H1 (cell line): ENCODE data around the gene MACROD2. TPM values are rescaled to one million over a fixed set of nuclear protein-coding genes. Genes with fewer than 3 reads are reported as not detected.

Source experiments
- CTCF ChIA-PET: fragments of 300-600 bp; sonication (Branson Sonifier 250); formaldehyde crosslinking; loops from one replicate; lab custom pipeline; 2021; ENCODE audit not compliant: partially characterized antibody; lab: Charles Lee
- POLR2A ChIA-PET: fragments of 300-600 bp; sonication (Branson Sonifier 250); formaldehyde crosslinking; loops from one replicate; lab custom pipeline; 2021; ENCODE audit warnings: inconsistent platforms; ENCODE audit not compliant: partially characterized antibody; lab: Charles Lee
- DNase-seq, 2 experiments: peaks; one replicate each; pipeline versions ENCODE4 v3.0.0 to v3.0.0-alpha.2; 2010 to 2022; ENCODE audit warnings: low spot score in 2 of 2, low read depth in 1 of 2, mixed read lengths in 1 of 2
- FAIRE-seq: peaks from 2 replicates; lab custom pipeline; 2011; peaks lifted over from hg19 to GRCh38; lab: Jason Lieb, UNC
- H2AFZ ChIP-seq: 2 replicates; pipeline ENCODE4 v1.8.1; 2012; ENCODE audit warnings: low read length, inconsistent platforms
- H2AK5ac ChIP-seq: 2 replicates; pipeline ENCODE4 v1.6.1; 2013; ENCODE audit warnings: low read depth, low read length
- H2BK120ac ChIP-seq: replicated peaks from 2 replicates; pipeline ENCODE3; 2013; ENCODE audit warnings: low read depth, low read length, inconsistent platforms
- H2BK12ac ChIP-seq: 2 replicates; pipeline ENCODE4 v1.6.1; 2013; ENCODE audit warnings: low read depth, low read length
- H2BK15ac ChIP-seq: 2 replicates; pipeline ENCODE4 v1.6.1; 2013; ENCODE audit warnings: low read length
- H2BK20ac ChIP-seq: 2 replicates; pipeline ENCODE4 v1.6.1; 2013; ENCODE audit warnings: low read length
- H2BK5ac ChIP-seq: 2 replicates; pipeline ENCODE4 v1.6.1; 2013; ENCODE audit warnings: low read depth, low read length
- H3K14ac ChIP-seq: 2 replicates; pipeline ENCODE4 v1.6.1; 2013; ENCODE audit warnings: inconsistent platforms; ENCODE audit not compliant: insufficient read length
- H3K18ac ChIP-seq: 2 replicates; pipeline ENCODE4 v1.6.1; 2013; ENCODE audit warnings: low read length; ENCODE audit errors: extremely low read depth
- H3K23ac ChIP-seq: 2 replicates; pipeline ENCODE4 v1.6.1; 2013; ENCODE audit warnings: inconsistent platforms; ENCODE audit not compliant: insufficient read length
- H3K23me2 ChIP-seq: 2 replicates; pipeline ENCODE4 v1.6.1; 2013; ENCODE audit warnings: low read depth, low read length
- H3K27ac ChIP-seq: 2 replicates; pipeline ENCODE4 v1.6.1; 2011; ENCODE audit warnings: low read depth, low read length, inconsistent platforms
- H3K27me3 ChIP-seq, 4 experiments: replicated peaks in 1 of 4; 1 replicate in 1 of 4; 2 replicates in 3 of 4; pipeline versions ENCODE4 v1.6.1 to v1.8.1; 2011 to 2013; ENCODE audit warnings: low read length in 3 of 4, mild to moderate bottlenecking in 3 of 4, inconsistent platforms in 2 of 4, mixed read lengths in 2 of 4, moderate library complexity in 1 of 4; ENCODE audit not compliant: control insufficient read depth in 3 of 4, insufficient read depth in 3 of 4; ENCODE audit errors: extremely low read depth in 1 of 4
- H3K36me3 ChIP-seq, 4 experiments: 2 replicates each; pipeline versions ENCODE4 v1.6.1 to v1.8.1; 2011 to 2013; ENCODE audit warnings: mild to moderate bottlenecking in 4 of 4, low read length in 3 of 4, moderate library complexity in 2 of 4, control low read depth in 1 of 4, inconsistent platforms in 1 of 4; ENCODE audit not compliant: insufficient read depth in 4 of 4, control insufficient read depth in 2 of 4
- H3K4ac ChIP-seq: replicated peaks from 2 replicates; pipeline ENCODE3; 2013; ENCODE audit warnings: low read length, low read depth, mixed read lengths, inconsistent platforms; ENCODE audit not compliant: insufficient read length
- H3K4me1 ChIP-seq, 4 experiments: replicated peaks in 1 of 4; 1 replicate in 1 of 4; 2 replicates in 3 of 4; pipeline versions ENCODE4 v1.6.1 to v1.8.1; 2011 to 2013; ENCODE audit warnings: low read length in 3 of 4, inconsistent platforms in 2 of 4, mixed read lengths in 1 of 4; ENCODE audit not compliant: insufficient read depth in 4 of 4, control insufficient read depth in 3 of 4
- H3K4me2 ChIP-seq, 2 experiments: 2 replicates each; pipeline versions ENCODE4 v1.6.1 to v1.8.1; 2011 to 2013; ENCODE audit warnings: low read depth in 2 of 2, low read length in 2 of 2, control low read depth in 1 of 2, inconsistent platforms in 1 of 2, mild to moderate bottlenecking in 1 of 2; ENCODE audit not compliant: insufficient read depth in 1 of 2
- H3K4me3 ChIP-seq, 4 experiments: fragments of 200-600, 300-600 bp in 1 of 4; sonication (generic), shearing (Covaris generic), sonication (Bioruptor Twin) in 1 of 4; 2 replicates each; pipeline versions ENCODE4 v1.5.1 to v1.8.1; 2011 to 2016; ENCODE audit warnings: low read length in 4 of 4, low read depth in 3 of 4, control low read depth in 2 of 4, inconsistent platforms in 2 of 4, mild to moderate bottlenecking in 2 of 4, mixed read lengths in 1 of 4, moderate library complexity in 1 of 4; ENCODE audit not compliant: insufficient read depth in 2 of 4; ENCODE audit errors: extremely low read depth in 1 of 4
- H3K56ac ChIP-seq: replicated peaks from 2 replicates; pipeline ENCODE3; 2013; ENCODE audit warnings: low read depth, mild to moderate bottlenecking, mixed read lengths, low read length, inconsistent platforms; ENCODE audit not compliant: insufficient read length
- H3K79me1 ChIP-seq: 2 replicates; pipeline ENCODE4 v1.6.1; 2013; ENCODE audit warnings: low read depth, low read length, control low read depth
- H3K79me2 ChIP-seq, 2 experiments: 2 replicates each; pipeline versions ENCODE4 v1.6.1 to v1.8.1; 2012 to 2013; ENCODE audit warnings: low read length in 2 of 2, mild to moderate bottlenecking in 2 of 2, inconsistent platforms in 1 of 2; ENCODE audit not compliant: insufficient read depth in 2 of 2, control insufficient read depth in 1 of 2
- H3K9ac ChIP-seq, 4 experiments: replicated peaks in 1 of 4; 1 replicate in 1 of 4; 2 replicates in 3 of 4; pipeline versions ENCODE4 v1.6.1 to v1.8.1; 2011 to 2013; ENCODE audit warnings: low read depth in 3 of 4, low read length in 3 of 4, control low read depth in 2 of 4, mild to moderate bottlenecking in 2 of 4, moderate library complexity in 2 of 4, inconsistent platforms in 1 of 4; ENCODE audit errors: extremely low read depth in 1 of 4
- H3K9me3 ChIP-seq, 2 experiments: 2 replicates each; pipeline versions ENCODE4 v1.6.1 to v1.8.1; 2012 to 2013; ENCODE audit warnings: mild to moderate bottlenecking in 2 of 2, moderate library complexity in 2 of 2, control low read depth in 1 of 2, inconsistent platforms in 1 of 2, low read depth in 1 of 2, low read length in 1 of 2, mixed read lengths in 1 of 2; ENCODE audit not compliant: insufficient read depth in 2 of 2
- H4K20me1 ChIP-seq, 2 experiments: replicated peaks in 1 of 2; 2 replicates each; pipeline versions ENCODE3 to v1.8.1; 2011 to 2013; ENCODE audit warnings: inconsistent platforms in 2 of 2, low read length in 2 of 2, mild to moderate bottlenecking in 1 of 2; ENCODE audit not compliant: insufficient read depth in 2 of 2, control insufficient read depth in 1 of 2
- H4K5ac ChIP-seq: 2 replicates; pipeline ENCODE4 v1.6.1; 2013; ENCODE audit warnings: low read length, low read depth, mixed read lengths, inconsistent platforms; ENCODE audit not compliant: insufficient read length
- H4K8ac ChIP-seq: 2 replicates; pipeline ENCODE4 v1.8.0; 2013; ENCODE audit warnings: mild to moderate bottlenecking, moderate library complexity, low read length, inconsistent platforms; ENCODE audit not compliant: insufficient read depth; ENCODE audit errors: extremely low read depth
- H4K91ac ChIP-seq: replicated peaks from 2 replicates; pipeline ENCODE3; 2013; ENCODE audit warnings: low read length, mixed read lengths, inconsistent platforms; ENCODE audit not compliant: insufficient read length
- BRCA1 ChIP-seq: IDR thresholded peaks from 2 replicates; pipeline ENCODE4 v1.6.1; 2012; ENCODE audit warnings: low read depth, low read length, improper control_type of control experiment
- EGR1 ChIP-seq: IDR thresholded peaks from 2 replicates; pipeline ENCODE4 v1.6.1; 2011; ENCODE audit warnings: low read depth, low read length, borderline replicate concordance
- EZH2 ChIP-seq: fragments of 200-600 bp; sonication (generic); IDR thresholded peaks from 2 replicates; pipeline ENCODE4 v1.7.1; 2012; ENCODE audit warnings: low read depth, mild to moderate bottlenecking, moderate library complexity, low read length, inconsistent platforms; ENCODE audit not compliant: severe bottlenecking
- FOSL1 ChIP-seq: IDR thresholded peaks from 2 replicates; pipeline ENCODE4 v1.6.1; 2011; ENCODE audit warnings: mild to moderate bottlenecking, low read depth, low read length, moderate library complexity; ENCODE audit not compliant: insufficient read depth
- HDAC2 ChIP-seq, 2 experiments: fragments of 300-600 bp in 1 of 2; sonication (generic) in 1 of 2; IDR thresholded peaks; 2 replicates each; pipeline ENCODE4 v1.6.1; 2011 to 2012; ENCODE audit warnings: low read depth in 2 of 2, low read length in 2 of 2, mild to moderate bottlenecking in 2 of 2, moderate library complexity in 2 of 2, borderline replicate concordance in 1 of 2, inconsistent platforms in 1 of 2
- JUND ChIP-seq: IDR thresholded peaks from 2 replicates; pipeline ENCODE4 v1.6.1; 2011; ENCODE audit warnings: mild to moderate bottlenecking, improper control_type of control experiment, low read length
- MAFK ChIP-seq: IDR thresholded peaks from 2 replicates; pipeline ENCODE4 v1.6.1; 2012; ENCODE audit warnings: low read depth, mild to moderate bottlenecking, improper control_type of control experiment, low read length
- RAD21 ChIP-seq, 2 experiments: IDR thresholded peaks in 1 of 2; conservative IDR thresholded peaks in 1 of 2; 2 replicates each; pipeline ENCODE4 v1.6.1; 2011; ENCODE audit warnings: low read depth in 2 of 2, low read length in 2 of 2, improper control_type of control experiment in 1 of 2, inconsistent platforms in 1 of 2, mild to moderate bottlenecking in 1 of 2, moderate library complexity in 1 of 2
- RXRA ChIP-seq: IDR thresholded peaks from 2 replicates; pipeline ENCODE4 v1.6.1; 2011; ENCODE audit warnings: low read depth, mild to moderate bottlenecking, low read length, moderate library complexity; ENCODE audit not compliant: insufficient read depth
- SP1 ChIP-seq: IDR thresholded peaks from 2 replicates; pipeline ENCODE4 v1.6.1; 2011; ENCODE audit warnings: low read depth, low read length
- SP4 ChIP-seq: IDR thresholded peaks from 2 replicates; pipeline ENCODE4 v1.6.1; 2012; ENCODE audit warnings: low read length, inconsistent platforms
- WGBS, 2 experiments: shearing (Covaris generic) in 1 of 2; methylation state at CpG; one replicate each; pipeline versions ENCODE4 v1.1.6 to v1.1.7; 2013 to 2015; ENCODE audit warnings: low lambda C conversion rate in 2 of 2, mixed read lengths in 2 of 2, inconsistent platforms in 1 of 2, low coverage in 1 of 2, missing lambda C conversion rate in 1 of 2; ENCODE audit not compliant: insufficient replicate concordance in 2 of 2, insufficient coverage in 1 of 2, insufficient read length in 1 of 2; ENCODE audit errors: extremely low coverage in 1 of 2, missing lambda C conversion rate in 1 of 2; 5-methylcytosine and 5-hydroxymethylcytosine counted together
- polyA plus RNA-seq, 7 experiments: library from polyadenylated mRNA; depleted of rRNA in 3 of 7; stranded (reverse) in 5 of 7; unstranded in 2 of 7; fragments of >200 nt in 5 of 7; fragments of 200-250 nt in 2 of 7; gene quantifications; 1 replicate in 5 of 7; 2 replicates in 1 of 7; 4 replicates in 1 of 7; pipeline versions ENCODE4 v1.2.1 to v1.2.3, GENCODE V29; 2011 to 2013; ENCODE audit warnings: missing spikeins in 2 of 7, mixed read lengths in 2 of 7
- total RNA-seq: library from RNA; stranded (reverse); fragmentation: NEBNext Ultra II Directional; extraction: Animal tissue kit (Norgen Biotek cat#: 25700); gene quantifications from 2 replicates; pipeline ENCODE4 v1.2.1, GENCODE V29; 2021
- TF ChIP-seq, protein P1 (sequence below), 3 experiments: IDR thresholded peaks; 1 replicate in 2 of 3; 2 replicates in 1 of 3; pipeline versions ENCODE4 v1.5.1 to v1.6.1; 2011; ENCODE audit warnings: low read length in 3 of 3, mild to moderate bottlenecking in 3 of 3, inconsistent platforms in 2 of 3, low read depth in 1 of 3, moderate library complexity in 1 of 3; ENCODE audit not compliant: insufficient read depth in 1 of 3; ENCODE audit errors: control extremely low read depth in 1 of 3

Gene MACROD2
- total and polyA plus RNA-seq, 2 of the 8 experiments (the other 6 are each of a cell fraction or from before 2014, with no cell fraction given) = 0.70 to 3.9 TPM

DNA sequence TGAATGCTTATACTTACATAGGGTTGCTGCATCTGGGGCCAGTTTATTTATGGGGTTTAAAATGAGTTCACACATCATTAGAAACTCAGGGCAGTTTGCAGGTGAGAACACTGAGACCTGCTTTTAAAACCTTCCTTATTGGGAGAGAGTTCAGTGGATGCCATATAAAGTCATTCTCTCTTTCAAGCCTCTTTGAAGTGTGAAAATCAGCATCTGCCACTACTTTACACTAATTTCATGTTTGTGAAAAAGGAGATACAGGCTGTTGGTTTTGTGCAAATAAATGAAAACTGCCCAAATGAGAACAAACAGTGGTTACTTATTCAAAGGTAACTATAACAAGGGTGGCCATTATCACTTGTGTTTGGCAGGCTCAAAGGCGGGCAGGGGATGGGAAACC, 2047.4 kb downstream of the MACROD2 start:
- CTCF ChIA-PET = no interaction called here
- no peak for TF ChIP-seq SP1
- TF ChIP-seq, protein P1, sequence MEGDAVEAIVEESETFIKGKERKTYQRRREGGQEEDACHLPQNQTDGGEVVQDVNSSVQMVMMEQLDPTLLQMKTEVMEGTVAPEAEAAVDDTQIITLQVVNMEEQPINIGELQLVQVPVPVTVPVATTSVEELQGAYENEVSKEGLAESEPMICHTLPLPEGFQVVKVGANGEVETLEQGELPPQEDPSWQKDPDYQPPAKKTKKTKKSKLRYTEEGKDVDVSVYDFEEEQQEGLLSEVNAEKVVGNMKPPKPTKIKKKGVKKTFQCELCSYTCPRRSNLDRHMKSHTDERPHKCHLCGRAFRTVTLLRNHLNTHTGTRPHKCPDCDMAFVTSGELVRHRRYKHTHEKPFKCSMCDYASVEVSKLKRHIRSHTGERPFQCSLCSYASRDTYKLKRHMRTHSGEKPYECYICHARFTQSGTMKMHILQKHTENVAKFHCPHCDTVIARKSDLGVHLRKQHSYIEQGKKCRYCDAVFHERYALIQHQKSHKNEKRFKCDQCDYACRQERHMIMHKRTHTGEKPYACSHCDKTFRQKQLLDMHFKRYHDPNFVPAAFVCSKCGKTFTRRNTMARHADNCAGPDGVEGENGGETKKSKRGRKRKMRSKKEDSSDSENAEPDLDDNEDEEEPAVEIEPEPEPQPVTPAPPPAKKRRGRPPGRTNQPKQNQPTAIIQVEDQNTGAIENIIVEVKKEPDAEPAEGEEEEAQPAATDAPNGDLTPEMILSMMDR (IDR thresholded peaks at IDR 0.05; ENCODE audit: control extremely low read depth in 1 of 3, insufficient read depth in 1 of 3, low read depth in 1 of 3, low read length in 3 of 3) = no peak
- TF ChIP-seq EGR1 = no peak
- TF ChIP-seq EZH2 = no peak
- no peak for TF ChIP-seq RAD21 (IDR thresholded peaks at IDR 0.05 in 1 of 2, conservative IDR thresholded peaks at IDR 0.05 in 1 of 2; ENCODE audit: low read depth in 2 of 2, low read length in 2 of 2)
- no peak for TF ChIP-seq BRCA1
- TF ChIP-seq HDAC2 (IDR thresholded peaks at IDR 0.05; ENCODE audit: borderline replicate concordance in 1 of 2, low read depth in 2 of 2, low read length in 2 of 2) = no peak
- no peak for TF ChIP-seq RXRA
- TF ChIP-seq MAFK = no peak
- no peak for TF ChIP-seq FOSL1
- no peak for TF ChIP-seq JUND
- TF ChIP-seq SP4 = no peak

More for the DNA sequence above, 2047.4 kb downstream of the MACROD2 start:
- Histone ChIP-seq H4K5ac (no peak overlapping the region), H3K9me3 (no peaks in the 10 kb centered on the region), H3K4me3 (no peak overlapping the region), H3K79me2 (no peaks in the 10 kb centered on the region), H4K8ac (no peak overlapping the region), H3K14ac (no peak overlapping the region), H3K56ac (no peak overlapping the region), H3K9ac (no peak overlapping the region), H2BK20ac (no peak overlapping the region), H3K4ac (no peak overlapping the region), H3K27ac (no peak overlapping the region), H3K18ac (no peak overlapping the region), H4K91ac (no peak overlapping the region), H3K4me1 (no peaks in the 10 kb centered on the region), H3K23me2 (no peaks in the 10 kb centered on the region), H2BK12ac (no peak overlapping the region), H2AK5ac (no peak overlapping the region), H4K20me1 (no peaks in the 10 kb centered on the region), H2BK120ac (no peak overlapping the region), H2AFZ (no peak overlapping the region), H2BK5ac (no peak overlapping the region), H2BK15ac (no peak overlapping the region), H3K36me3 (no peaks in the 10 kb centered on the region), H3K79me1 (no peaks in the 10 kb centered on the region), H3K23ac (no peak overlapping the region), H3K27me3 (no peaks in the 10 kb centered on the region), H3K4me2 (no peak overlapping the region)
- WGBS, 2 experiments = 76% methylated on average over 1 of the region's 1 CpG; no CpG with 5 or more reads in 1 of the 2 experiments
- FAIRE-seq (no peak), DNase-seq (no peak)
- POLR2A ChIA-PET = no interaction called here
